ENCODE results near the gene FKBP5.

Gene FKBP5

DNA sequence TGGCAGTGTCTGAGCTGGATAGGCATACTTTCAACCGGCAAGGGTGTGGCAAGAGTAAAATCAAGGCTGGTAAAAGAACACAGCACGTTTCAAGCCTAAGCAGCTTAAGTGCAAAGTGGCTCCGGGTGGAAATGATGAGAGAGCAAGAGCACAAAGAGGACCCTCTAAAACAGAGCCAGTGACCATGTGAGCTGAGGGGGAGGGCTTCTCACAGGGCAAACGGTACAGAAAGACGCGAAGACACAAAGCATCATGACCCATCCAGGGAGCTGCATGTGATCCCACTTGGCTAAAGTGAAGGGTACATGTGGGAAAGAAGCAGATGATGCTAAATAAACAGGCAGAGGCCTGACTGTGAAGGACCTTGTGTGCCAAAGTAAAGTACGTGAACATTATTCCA is 25.7 kb downstream of the FKBP5 start:
- DNase-seq (ENCODE audit: low spot score): no peak

DNA sequence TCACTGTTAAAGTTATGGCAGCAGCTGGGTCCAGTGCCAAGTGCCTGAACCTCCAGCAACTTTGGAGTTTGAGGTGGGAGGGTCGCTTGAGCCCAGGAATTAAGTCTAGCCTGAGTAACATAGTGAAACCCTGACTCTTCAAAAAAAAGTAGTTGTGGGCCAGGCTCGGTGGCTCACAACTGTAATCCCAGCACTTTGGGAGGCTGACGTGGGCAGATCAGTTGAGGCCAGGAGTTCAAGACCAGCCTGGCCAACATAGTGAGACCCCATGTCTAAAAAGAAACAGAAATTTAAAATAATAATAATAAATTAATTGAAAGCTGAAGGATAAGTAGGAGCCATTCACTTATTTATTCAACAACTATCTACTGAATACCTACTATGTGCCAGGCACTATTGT is 33.8 kb downstream of the FKBP5 start:
- DNase-seq (ENCODE audit: low spot score): no peak

DNA sequence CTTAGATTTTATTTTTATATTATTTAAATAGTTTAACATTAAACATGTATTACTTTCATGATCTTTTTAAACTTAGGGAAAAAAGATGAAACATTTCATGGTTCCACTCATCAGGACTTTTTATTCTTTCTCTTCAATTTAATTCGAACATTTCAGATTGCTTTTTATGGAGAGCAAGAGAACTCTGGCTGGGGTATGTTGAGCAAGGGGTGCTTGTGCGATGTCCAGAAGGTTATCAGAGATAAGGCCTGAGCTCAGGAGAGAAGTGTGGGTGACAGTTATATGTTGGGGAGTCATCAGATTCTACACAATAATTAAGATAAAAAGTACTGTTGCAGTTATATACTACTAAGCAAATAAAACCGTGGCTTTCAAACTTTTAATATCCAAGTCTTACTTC is 37.5 kb downstream of the FKBP5 start:
- no peak for DNase-seq (ENCODE audit: low spot score)

DNA sequence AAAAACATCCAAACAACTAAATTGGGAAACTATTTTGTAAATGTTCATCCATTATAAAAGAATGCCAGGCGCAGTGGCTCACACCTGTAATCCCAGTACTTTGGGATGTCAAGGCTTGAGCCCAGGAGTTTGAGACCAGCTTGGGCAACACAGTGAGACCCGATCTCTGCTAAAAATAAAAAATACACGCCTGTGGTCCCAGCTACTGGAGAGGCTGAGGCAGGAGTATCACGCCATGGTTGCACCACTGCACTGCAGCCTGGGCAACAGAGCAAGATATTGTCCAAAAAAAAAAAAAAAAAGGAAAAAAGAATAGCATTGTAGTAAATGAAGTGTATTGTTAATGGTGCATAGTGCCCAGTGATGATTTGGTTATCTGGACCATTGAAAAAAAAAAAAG is 38.7 kb downstream of the FKBP5 start:
- DNase-seq (ENCODE audit: low spot score): no peak

DNA sequence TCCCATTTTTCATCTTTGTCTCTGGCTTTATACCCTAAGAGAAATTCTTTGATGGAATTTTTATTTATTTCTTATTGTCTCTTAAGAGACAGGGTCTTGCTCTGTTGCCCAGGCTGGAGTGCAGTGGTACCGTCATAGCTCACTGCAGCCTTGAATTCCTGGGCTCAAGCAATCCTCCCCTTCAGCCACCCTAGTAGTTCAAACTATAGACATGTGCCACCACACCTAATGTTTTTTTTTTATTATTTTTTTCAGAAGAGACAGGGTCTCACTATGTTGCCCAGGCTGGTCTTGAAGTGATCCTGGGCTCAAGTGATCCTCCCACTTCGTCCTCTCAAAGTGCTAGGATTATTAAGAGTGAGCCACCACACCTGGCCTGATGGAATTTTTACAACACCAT is 40.5 kb downstream of the FKBP5 start:
- no peak for DNase-seq (ENCODE audit: low spot score)

DNA sequence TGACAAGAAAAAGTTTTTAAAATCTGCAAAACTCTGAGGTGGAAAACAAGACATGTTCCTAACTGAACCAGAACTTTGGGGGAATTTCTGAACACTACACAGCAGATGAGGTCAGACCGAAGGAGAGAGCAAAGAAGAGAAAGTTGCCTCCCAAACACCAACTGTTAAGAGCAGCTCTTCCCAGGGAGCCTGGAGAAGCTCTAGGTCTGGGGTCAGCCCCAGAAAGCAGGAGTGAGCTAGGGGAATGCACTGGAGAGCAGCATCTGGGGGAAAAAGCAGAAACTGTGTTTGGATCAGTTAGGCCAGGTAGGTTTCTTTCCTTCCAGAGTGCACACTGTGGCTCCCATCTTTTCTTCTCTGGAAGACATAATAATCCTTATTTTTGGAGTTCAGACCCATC is 41.3 kb downstream of the FKBP5 start:
- no peak for DNase-seq (ENCODE audit: low spot score)

DNA sequence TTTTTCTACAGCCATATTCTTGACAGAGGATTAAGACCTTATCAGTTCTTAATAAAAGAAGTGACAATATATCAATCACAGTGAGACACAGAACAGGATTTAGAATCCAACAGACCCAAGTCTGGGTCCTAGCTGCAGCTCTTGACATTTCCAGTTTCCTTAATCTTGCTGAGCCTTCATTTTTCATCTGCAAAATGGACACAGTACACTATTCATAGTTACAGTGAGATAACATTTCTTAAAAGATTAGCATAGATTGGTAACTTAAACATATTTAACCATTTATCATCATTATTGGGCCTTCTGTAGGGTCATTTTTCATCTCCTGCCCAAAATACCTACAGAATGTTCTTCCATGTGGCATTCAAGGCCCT is 45.6 kb downstream of the FKBP5 start:
- no peak for DNase-seq (ENCODE audit: low spot score)

DNA sequence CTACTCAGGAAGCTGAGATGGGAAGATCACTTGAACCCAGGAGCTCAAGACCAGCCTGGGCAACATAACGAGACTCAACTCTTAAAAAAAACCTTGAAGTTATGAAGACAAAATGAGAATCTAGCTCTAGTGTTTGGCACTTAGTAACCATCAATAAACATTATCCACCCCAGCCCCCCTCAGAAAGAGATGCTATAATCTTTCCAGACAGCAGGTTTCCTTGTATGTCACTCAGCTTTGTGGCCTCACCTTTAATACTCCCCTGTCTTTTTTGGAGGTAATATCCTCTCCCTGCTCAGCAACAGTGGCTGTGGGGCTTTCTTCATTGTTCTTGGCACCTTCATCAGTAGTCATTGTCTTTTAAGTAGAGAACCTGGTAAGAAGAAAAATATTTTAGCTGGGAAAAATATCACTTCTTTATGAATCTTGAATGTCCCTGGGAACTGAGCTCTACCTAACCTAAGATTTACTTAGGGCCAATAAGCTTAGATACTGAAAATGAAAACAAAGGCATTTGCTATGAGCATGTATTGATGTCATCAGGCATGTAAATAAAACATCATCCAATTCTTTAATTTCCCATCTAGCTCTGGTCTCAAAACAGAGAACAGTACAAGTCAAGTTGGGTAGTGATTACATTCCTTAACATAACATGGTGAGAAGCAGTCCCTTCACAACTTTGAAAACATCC is 46.1 kb downstream of the FKBP5 start:
- DNase-seq (ENCODE audit: low spot score): no peak

DNA sequence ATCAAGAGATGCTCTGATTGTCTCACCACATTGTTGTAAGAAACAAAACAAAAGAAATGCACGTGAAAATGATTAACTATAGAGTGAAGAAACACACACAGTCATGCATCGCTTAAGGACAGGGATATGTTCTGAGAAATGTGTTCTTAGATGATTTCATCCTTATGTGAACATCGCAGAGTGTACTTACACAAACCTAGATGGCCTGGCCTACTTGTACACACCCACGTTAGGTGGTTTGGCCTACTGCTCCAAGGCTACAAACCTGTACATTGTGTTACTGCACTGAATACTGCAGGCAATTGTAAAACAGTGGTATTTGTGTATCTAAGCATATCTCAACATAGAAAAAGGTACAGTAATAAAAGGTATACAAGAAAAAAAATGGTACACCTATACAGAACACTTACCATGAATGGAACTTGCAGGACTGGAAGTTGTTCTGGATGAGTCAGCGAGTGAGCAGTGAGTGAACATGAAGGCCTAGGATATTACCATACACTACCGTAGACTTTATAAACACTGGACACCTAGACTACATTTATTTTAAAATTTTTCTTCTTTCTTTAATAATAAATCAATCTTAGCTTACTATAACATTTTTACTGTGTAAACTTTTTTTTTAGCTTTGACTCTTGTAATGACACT is 48.6 kb downstream of the FKBP5 start:
- DNase-seq (ENCODE audit: low spot score): no peak

DNA sequence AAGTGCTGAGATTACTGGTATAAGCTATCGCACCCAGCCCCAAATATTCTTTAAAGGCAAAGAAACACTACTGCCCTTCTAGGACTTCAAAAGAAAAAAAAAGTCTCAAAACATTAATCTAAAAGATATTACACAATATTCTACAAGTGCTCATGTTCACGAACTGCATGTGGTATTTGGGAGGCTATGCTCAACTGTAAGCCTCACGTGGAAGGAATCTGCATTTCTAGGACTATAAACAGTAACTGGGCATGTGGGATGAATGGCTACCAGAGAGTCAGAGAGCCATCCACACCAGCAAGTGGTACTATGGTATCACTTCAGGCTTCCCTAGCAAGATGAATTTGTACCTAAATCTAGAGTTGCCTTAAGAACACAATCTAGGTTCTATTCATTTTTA is 50.0 kb downstream of the FKBP5 start:
- no peak for DNase-seq (ENCODE audit: low spot score)

DNA sequence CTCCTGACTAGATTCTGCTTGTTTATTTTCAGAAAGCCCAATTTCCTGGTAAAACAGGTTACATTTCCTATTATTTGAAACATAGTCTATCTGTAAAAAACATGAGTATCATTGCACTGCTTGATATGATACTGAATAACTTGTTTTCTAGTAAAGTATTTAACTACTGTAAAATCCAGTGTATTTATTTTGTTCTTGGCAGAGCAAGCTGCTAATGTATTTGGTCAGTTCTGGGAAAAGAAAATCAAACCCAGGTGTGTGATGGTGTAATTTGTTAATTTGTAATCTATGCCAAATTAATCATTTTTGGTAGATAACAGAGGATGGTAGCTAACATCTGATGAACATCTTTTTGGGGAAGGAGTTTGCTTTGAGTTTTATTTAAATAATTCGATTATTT is 50.8 kb downstream of the FKBP5 start:
- no peak for DNase-seq (ENCODE audit: low spot score)

DNA sequence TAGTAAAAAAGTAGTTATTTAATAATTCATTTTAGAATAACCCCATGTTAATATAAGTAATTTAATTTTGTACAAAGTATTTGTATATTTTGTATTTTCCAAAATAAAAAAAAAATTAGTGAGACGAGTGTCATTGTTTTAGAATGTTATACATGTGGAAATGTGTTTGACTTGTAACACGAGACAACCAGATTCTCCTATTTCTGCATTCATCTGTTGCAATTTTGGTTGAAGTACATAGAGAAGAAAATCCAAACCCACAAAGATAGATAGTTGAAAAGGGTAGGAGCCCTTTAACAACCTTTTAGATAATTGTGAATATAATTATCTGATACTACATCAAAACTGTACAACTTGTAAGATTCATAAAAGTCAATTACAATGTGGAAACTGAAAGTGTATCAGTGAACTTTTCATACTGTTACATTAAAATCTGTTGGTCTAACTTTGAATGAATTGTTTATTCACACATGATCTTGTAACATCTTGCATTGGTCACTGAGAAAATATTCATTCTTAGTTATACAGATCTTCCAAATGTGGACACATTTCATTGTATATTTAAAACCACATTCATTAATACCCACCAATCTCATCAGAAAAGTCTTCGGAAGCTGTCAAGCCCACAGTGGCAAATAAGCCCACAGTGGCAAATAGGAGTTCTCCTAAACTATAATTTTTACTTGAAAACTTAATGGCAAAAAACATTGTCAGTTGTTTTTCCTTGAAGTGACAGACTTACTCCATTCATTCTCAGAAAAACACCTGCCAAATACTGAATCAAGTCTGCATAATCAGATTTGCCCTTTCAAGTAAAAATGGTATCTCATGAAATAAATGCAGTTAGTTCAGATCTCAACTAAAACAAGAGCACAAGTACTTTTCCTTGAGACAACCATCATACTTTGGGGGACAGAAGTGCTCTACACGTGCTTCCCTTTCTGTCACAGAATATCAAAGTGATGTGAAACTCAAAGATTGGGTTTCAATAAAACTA is 52.8 kb downstream of the FKBP5 start:
- no peak for DNase-seq (ENCODE audit: low spot score)

DNA sequence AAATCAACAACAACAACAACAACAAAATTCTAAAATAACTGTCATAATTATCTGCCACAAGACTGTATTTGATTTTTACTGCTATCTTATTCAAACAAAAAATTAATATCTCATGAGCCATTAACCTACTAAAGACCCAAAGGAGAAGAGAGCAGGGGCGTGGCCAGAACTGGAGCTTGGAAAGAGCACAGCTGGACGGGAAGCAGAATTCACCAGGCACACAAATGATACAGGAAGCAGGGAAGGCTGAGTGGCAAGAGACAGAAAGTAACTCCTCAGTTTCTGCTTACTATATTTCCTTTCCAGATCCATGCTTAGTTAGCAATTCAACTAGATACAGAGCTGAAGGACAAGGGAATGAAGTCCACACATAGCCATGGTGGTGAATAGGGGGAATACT is 54.4 kb downstream of the FKBP5 start:
- no peak for DNase-seq (ENCODE audit: low spot score)

DNA sequence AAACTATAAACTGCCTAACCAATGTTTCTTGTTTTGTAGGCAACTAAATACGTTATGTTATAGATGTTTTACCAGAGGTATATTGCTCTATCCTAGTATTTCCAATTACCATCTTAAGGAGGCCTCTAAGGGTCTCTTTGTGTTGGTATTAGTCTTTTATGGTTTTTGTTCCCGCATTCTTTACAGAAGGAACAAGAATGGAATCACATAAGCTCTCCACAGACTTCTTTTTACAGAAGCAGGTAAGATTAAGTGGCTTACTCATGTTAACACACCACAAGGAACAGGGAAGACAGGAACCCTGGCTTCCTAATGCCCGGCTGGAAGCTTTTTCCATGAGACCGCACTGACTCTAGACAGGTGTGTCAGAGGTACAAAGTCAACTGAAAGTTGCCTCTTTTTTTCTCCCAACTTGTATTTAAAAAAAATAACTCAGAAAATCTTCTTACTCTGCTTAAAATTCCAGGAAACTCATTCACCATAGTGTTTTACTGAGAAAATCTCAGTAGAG is 55.1 kb downstream of the FKBP5 start:
- DNase-seq (ENCODE audit: low spot score): no peak

DNA sequence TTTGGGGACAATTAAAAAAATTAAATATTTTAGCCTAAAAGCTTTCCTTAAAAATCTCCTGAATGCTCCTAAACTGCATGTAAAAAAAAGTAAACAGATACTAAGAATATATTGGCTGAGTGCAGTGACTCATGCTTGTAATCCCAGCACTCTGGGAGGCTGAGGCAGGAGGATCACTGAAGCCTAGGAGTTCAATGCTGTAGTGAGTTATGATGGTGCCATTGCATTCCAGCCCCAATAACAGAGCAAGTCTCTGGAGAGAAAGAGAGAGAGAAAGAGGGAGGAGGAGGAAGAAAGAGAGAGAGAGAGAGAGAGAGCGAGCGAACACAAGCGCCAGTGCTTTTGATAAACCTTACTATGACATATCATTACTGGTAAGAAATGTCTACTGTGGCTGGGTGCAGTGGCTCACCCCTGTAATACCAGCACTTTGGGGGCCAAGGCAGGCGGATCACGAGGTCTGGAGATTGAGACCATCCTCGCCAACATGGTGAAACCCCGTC is 58.8 kb downstream of the FKBP5 start:
- no peak for DNase-seq (ENCODE audit: low spot score)

DNA sequence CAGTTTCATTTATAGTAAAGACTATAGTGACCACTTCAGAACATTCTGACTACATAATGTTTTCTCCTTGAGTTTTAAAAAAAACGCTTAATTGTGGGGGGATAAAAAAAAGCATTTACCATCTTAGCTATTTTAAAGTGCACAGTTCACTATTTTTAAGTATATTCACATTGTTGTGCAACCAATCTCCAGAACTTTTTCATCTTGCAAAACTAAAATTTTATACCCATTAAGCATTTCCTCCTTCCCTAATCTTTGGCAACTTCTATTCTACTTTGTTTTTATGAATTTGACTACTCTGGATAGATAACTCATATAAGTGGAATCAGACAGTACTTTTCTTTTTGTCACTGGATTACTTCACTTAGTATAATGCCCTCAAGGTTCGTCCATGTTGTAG is 62.3 kb downstream of the FKBP5 start:
- no peak for DNase-seq (ENCODE audit: low spot score)

DNA sequence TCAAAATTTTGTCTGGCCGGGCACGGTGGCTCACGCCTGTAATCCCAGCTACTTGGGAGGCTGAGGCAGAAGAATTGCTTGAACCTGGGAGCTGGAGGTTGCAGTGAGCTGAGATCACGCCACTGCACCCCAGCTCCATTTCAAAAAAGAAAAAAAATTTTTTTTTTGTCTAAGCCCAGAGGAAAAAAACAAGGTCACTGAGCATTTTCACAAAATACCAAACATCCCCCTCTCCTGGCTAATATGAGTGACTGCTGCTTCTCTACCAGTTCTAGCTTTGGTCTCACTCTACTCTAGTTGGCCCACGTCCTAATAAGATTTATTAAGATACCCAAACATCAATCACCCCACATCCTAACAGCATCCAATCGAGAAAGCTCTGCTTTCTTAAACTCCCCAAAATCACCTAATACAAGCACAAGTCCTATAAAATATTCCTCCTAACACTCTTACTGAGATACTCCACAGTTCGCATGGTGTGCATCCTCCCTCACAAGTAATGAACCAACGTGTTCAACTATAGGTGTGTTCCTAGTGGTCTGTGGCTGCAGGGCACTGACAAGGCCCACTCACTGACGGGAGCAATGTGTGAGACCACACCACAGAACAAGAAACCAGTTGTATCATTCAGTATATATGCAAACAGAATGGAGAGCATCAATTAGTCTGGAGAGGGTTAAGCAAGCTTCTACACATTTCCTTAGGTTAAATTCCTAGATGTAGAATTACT is 64.2 kb downstream of the FKBP5 start:
- peak; percentile 36 for DNase-seq (ENCODE audit: low spot score)

DNA sequence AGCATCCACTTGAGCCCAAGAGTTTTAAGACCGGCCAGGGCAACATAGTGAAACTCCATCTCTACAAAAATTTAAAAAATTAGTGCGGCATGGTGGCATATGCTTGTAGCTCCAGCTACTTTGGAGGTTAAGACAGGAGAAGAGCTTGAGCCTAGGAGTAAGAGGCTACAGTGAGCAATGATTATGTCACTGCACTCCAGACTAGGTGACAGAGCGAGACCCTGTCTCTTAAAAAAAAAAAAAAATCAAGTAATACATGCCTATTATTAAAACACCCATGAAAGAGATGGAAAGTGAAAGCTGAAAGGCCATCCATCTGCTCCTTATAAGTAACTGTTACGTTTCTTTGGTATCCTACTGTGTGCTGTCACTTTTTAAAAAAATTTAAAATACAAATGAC is 66.4 kb downstream of the FKBP5 start:
- DNase-seq (ENCODE audit: low spot score): no peak

DNA sequence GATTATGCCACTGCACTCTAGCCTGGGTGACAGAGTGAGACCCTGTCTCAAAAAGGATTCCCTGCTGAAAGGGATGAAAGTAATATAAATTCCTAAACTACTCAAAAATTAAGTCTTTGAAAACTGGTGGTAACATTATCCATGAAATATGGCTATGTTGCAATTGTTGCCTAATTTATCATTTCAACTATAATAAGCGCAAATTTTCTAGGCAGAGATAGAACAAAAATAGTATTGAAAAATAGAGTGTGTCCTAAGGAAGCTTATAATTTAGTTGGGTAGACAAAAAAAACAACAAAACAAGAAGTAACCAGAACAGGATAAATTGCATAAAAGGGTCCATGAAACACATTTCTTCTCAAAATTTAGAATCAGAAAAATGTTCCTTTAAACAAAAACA is 68.0 kb downstream of the FKBP5 start:
- DNase-seq (ENCODE audit: low spot score): no peak

DNA sequence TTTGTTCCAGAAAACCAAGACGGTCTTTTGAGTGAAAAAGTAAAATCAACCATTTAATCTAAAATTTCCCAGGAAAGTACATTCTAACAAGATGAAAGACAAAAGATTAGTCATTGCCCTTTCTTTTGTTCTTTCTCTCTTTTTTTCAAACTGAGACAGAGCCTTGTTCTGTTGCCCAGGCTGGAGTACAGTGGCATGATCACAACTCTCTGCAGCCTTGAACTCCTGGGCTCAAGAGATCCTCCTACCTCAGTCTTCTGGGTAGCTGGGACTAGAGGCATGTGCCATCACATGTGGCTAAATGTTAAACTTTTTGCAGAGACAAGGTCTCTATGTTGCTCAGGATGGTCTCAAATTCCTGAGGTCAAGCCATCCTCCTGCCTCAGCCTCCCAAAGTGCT is 75.0 kb downstream of the FKBP5 start:
- DNase-seq (ENCODE audit: low spot score): no peak

DNA sequence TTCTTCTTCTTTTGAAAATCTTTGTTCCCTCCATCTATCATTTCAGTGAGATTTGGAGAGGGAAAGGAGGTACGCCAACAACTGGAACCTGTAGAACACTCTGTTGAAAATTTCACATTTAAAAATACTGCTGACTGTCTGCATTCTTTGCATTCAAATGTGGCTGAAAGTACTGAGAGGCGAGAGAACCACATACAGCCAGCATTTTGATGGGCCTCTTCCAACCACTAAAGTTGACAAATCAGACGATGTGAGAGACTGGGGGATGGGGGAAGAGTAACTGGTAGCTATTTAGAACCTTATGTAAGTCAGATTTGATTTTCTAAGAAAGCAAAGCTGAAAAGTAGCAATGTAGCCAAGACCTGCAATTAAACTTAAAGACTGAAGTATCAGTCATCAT is 77.5 kb downstream of the FKBP5 start:
- DNase-seq (ENCODE audit: low spot score): no peak

DNA sequence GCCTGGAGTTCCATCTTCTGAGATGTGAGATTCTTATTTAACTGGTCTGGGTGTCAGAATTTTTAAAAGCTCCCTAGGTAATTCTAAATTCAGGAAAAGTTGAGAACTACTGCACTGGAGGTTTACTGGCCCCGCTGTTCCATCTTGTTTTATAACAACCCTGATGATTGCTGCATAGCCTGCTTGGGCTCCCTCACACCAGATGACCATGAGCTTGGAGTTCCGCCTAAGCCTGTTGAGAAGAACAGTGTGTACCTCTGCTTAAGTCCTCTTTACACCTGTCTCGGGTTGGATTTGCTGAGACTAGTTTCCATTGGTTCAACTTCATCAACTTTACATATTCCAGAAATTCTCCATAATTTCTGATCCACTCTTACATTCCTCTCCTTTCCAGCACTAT is 77.9 kb downstream of the FKBP5 start:
- no peak for DNase-seq (ENCODE audit: low spot score)

All from NAMALWA (cell line).